MCF 10A (cell line): ENCODE data around the gene CSNK1E. TPM values are rescaled to one million over a fixed set of nuclear protein-coding genes. Genes with fewer than 3 reads are reported as not detected.

ENCODE experiments used
- BruUV-seq: library from RNA; stranded (reverse); fragments of 400-500 nt; replicated peaks from 2 replicates; lab custom pipeline; 2021; lab: Mats Ljungman, UMichigan
- CTCF ChIA-PET: fragments of 300-600 bp; sonication (Branson Sonifier 250); formaldehyde crosslinking; extraction: SDS; loops from one replicate; lab custom pipeline; 2021; ENCODE audit warnings: antibody characterized with exemption, inconsistent platforms; lab: Yijun Ruan, JAX
- POLR2A ChIA-PET: fragments of 300-600, 350-650 bp; sonication (Branson Sonifier 250); formaldehyde crosslinking; extraction: SDS; loops from one replicate; lab custom pipeline; 2020; ENCODE audit warnings: antibody characterized with exemption, inconsistent platforms; lab: Yijun Ruan, JAX
- DNase-seq: peaks from one replicate; pipeline ENCODE4 v3.0.0-alpha.2; 2018; ENCODE audit not compliant: unreplicated experiment
- H3K27ac Mint-ChIP-seq: one replicate; pipeline ENCODE4 v1.8.0; 2022; ENCODE audit warnings: mild to moderate bottlenecking, low read depth, mixed read lengths; ENCODE audit not compliant: unreplicated experiment
- H3K27me3 Mint-ChIP-seq: one replicate; pipeline ENCODE4 v1.8.0; 2022; ENCODE audit warnings: mixed read lengths; ENCODE audit not compliant: insufficient read depth, unreplicated experiment
- H3K36me3 Mint-ChIP-seq: one replicate; pipeline ENCODE4 v1.8.0; 2022; ENCODE audit warnings: mild to moderate bottlenecking, moderate library complexity, mixed read lengths; ENCODE audit not compliant: insufficient read depth, unreplicated experiment
- H3K4me1 Mint-ChIP-seq: one replicate; pipeline ENCODE4 v1.8.0; 2022; ENCODE audit warnings: mixed read lengths; ENCODE audit not compliant: insufficient read depth, unreplicated experiment
- H3K4me3 Mint-ChIP-seq: one replicate; pipeline ENCODE4 v1.8.0; 2022; ENCODE audit warnings: mild to moderate bottlenecking, moderate library complexity, mixed read lengths; ENCODE audit not compliant: unreplicated experiment
- H3K9me3 Mint-ChIP-seq: one replicate; pipeline ENCODE4 v1.8.0; 2022; ENCODE audit warnings: mixed read lengths; ENCODE audit not compliant: unreplicated experiment
- intact Hi-C: fragments of 100-400 bp; cut with micrococcal nuclease; formaldehyde crosslinking; loops from 2 replicates; pipeline ENCODE4 v1.14.1; 2022
- total RNA-seq: library from RNA; stranded (reverse); gene quantifications from 2 replicates; pipeline ENCODE4 v1.2.3, GENCODE V29; 2022
- TF ChIP-seq, protein P1 (sequence below): fragments of 200-600 bp; IDR thresholded peaks from one replicate; pipeline ENCODE4 v1.8.0; 2022; ENCODE audit warnings: antibody characterized with exemption, mild to moderate bottlenecking; ENCODE audit not compliant: unreplicated experiment

CSNK1E gene
- total RNA-seq, 1 experiment from 2014 or later, result 425 TPM

DNA sequence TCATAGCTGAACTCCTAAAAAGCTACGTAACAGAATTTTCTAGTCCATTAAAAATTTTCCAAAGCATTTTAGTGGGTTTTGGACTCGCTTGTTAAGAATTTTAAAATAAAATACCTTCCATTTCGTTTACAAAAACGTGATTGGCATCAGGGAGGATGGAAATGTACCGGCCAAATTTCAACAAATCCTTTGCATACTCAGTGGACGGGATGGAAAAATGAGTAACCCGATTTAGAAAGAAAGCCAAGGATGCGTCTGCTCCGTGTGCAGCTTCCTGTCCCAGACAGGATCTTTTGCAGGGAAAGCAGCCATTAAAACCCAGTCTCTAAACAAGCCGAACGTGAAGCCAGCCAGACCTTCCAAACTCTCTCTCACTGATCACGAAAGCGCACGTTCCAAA lies 60.1 kb downstream of the CSNK1E start:
- ChIA-PET POLR2A (interaction anchor here (0.9 to 1.5 kb wide), 2 partner anchors 26 kb away, joined by 3 read pairs; no protein-coding TSS in a partner anchor), CTCF (interaction anchor here (0.6 to 0.8 kb wide), 2 partner anchors 11 to 27 kb away, joined by 3 to 4 read pairs; no protein-coding TSS in a partner anchor)
- no peak overlapping the region for H3K4me3 Mint-ChIP-seq
- no peak overlapping the region for H3K27ac Mint-ChIP-seq
- peaks cover 11% of the 10 kb centered on the region for H3K4me1 Mint-ChIP-seq
- no peaks in the 10 kb centered on the region for H3K9me3 Mint-ChIP-seq
- peaks cover 5% of the 10 kb centered on the region for H3K36me3 Mint-ChIP-seq
- H3K27me3 Mint-ChIP-seq, result no peaks in the 10 kb centered on the region
- TF ChIP-seq, protein P1, sequence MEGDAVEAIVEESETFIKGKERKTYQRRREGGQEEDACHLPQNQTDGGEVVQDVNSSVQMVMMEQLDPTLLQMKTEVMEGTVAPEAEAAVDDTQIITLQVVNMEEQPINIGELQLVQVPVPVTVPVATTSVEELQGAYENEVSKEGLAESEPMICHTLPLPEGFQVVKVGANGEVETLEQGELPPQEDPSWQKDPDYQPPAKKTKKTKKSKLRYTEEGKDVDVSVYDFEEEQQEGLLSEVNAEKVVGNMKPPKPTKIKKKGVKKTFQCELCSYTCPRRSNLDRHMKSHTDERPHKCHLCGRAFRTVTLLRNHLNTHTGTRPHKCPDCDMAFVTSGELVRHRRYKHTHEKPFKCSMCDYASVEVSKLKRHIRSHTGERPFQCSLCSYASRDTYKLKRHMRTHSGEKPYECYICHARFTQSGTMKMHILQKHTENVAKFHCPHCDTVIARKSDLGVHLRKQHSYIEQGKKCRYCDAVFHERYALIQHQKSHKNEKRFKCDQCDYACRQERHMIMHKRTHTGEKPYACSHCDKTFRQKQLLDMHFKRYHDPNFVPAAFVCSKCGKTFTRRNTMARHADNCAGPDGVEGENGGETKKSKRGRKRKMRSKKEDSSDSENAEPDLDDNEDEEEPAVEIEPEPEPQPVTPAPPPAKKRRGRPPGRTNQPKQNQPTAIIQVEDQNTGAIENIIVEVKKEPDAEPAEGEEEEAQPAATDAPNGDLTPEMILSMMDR, result no peak
- intact Hi-C loops, result no loop called here
- no peak for DNase-seq
- no TSS peak for BruUV-seq

DNA sequence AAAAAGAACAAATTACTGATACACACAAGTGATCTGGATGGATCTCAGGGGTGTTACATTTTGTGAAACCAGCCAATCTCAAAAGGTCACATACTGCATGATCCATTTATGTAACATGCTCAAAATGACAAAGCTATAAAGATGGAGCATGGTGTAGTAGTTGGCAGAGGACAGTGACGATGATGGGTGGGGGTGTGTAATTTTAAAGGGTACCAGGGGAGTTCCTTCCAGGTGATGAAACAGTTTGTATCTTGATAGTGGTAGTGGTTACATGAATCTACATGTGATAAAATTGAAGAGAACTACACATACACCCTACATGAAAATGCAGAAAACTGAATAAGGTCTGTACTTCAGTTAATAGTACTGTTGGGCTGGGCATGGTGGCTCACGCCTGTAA lies 61.5 kb downstream of the CSNK1E start:
- ChIA-PET CTCF (no interaction called here), POLR2A (no interaction called here)
- Mint-ChIP-seq H3K36me3 (peaks cover 12% of the 10 kb centered on the region), H3K4me1 (peaks cover 6% of the 10 kb centered on the region), H3K27me3 (no peaks in the 10 kb centered on the region), H3K9me3 (no peaks in the 10 kb centered on the region), H3K27ac (no peak overlapping the region), H3K4me3 (no peak overlapping the region)
- intact Hi-C loops, result no loop called here
- no peak for DNase-seq
- TF ChIP-seq, protein P1, result no peak
- no TSS peak for BruUV-seq

DNA sequence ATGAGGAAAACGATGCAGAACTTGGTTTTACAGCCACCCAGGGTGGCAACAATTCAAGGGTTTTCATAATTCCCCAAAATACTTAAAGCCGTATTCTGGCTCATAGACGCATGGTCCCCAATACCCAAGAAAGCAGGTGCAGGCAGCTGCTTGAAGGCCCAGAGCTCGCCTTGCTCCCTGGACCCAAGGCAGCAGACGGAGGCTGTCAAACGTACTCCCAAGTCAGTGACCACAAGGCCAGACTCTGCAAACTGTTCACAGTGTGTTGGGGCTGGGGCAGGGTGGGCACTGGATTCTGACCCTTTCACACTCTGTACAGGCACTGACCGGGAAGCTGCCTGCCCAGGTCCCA lies 65.9 kb downstream of the CSNK1E start:
- intact Hi-C loops, result no loop called here
- Mint-ChIP-seq H3K4me1 (no peaks in the 10 kb centered on the region), H3K36me3 (peaks cover 23% of the 10 kb centered on the region), H3K27ac (no peak overlapping the region), H3K27me3 (no peaks in the 10 kb centered on the region), H3K9me3 (no peaks in the 10 kb centered on the region), H3K4me3 (no peak overlapping the region)
- no TSS peak for BruUV-seq
- POLR2A ChIA-PET, result interaction anchor here (0.6 to 1.2 kb wide), 2 partner anchors 31 to 280 kb away, joined by 3 to 4 read pairs; no protein-coding TSS in a partner anchor
- no peak for DNase-seq
- TF ChIP-seq, protein P1, result no peak
- CTCF ChIA-PET, result interaction anchor here (0.8 to 1.2 kb wide), 2 partner anchors 41 to 137 kb away, joined by 3 to 4 read pairs; no protein-coding TSS in a partner anchor

DNA sequence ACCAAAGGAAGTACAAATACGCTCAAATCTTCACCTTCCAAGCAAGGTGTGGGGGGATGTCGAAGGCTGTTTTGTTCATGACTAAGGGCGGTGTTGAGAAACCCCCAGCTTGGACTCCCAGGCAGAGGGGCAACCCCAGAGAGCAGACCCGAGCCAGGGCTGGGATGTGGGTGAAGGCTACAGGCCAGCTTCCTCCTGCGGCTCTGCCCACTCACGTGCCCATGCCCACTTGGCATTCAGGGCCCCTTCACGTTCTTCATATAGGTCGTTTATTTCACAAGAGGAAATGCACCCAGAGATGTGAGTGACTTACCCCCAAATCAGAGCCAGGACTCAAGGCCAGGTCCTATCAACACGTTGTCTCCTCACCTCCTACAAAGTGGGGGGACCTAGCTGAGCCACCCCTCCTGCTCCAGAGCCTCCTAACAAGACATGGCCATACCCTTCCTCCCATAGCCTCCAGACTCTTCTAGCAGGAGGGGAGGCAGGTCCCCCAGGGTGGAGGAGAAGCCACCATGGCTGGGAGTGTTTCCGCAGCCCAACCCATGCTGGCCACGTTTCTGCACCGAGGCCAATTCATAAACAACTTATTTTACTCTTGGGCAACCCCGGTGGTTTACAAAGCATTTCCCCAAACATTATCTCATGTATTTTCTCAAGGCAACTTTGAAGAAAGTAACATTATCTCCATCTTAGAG lies 66.4 kb downstream of the CSNK1E start:
- Mint-ChIP-seq H3K27me3 (no peaks in the 10 kb centered on the region), H3K4me1 (no peaks in the 10 kb centered on the region), H3K4me3 (no peak overlapping the region), H3K9me3 (no peaks in the 10 kb centered on the region), H3K27ac (no peak overlapping the region), H3K36me3 (peaks cover 26% of the 10 kb centered on the region)
- ChIA-PET CTCF (interaction anchor here (1.2 kb wide), 1 partner anchor 41 kb away, joined by 4 read pairs; no protein-coding TSS in a partner anchor), POLR2A (interaction anchor here (0.6 to 1.3 kb wide), 3 partner anchors 9 to 30 kb away, joined by 3 to 4 read pairs (median 4); no protein-coding TSS in a partner anchor)
- no TSS peak for BruUV-seq
- no peak for DNase-seq
- TF ChIP-seq, protein P1, result no peak
- intact Hi-C loops, result no loop called here
